GM21360 (cell line): ENCODE results near the gene CAMTA1.

Experiments
- ATAC-seq: cut with Tn5 transposase; IDR thresholded peaks from one replicate; pipeline ENCODE4 v1.9.1; 2021; ENCODE audit warnings: mild to moderate bottlenecking, moderate library complexity; ENCODE audit not compliant: unreplicated experiment

CAMTA1 gene

GRCh38 chr1:6776389-6776788, 8.9 kb upstream of the CAMTA1 start:
- no peak for ATAC-seq

GRCh38 chr1:6776895-6777294, 8.4 kb upstream of the CAMTA1 start:
- ATAC-seq = no peak

- no peak for ATAC-seq
Observed at GRCh38 chr1:6777813-6778212, 7.4 kb upstream of the CAMTA1 start.

GRCh38 chr1:6779089-6779805, 6.0 kb upstream of the CAMTA1 start:
- ATAC-seq = no peak

GRCh38 chr1:6782151-6782550, 3.1 kb upstream of the CAMTA1 start:
- no peak for ATAC-seq

GRCh38 chr1:6783221-6783620, 2.0 kb upstream of the CAMTA1 start:
- ATAC-seq = no peak

- ATAC-seq = peak; percentile 3
Observed at GRCh38 chr1:6783936-6784559, 1.2 kb upstream of the CAMTA1 start.

- peak; percentile 76 for ATAC-seq
Observed at GRCh38 chr1:6784560-6785317, 515 bp upstream of the CAMTA1 start.

- ATAC-seq = no peak
Observed at GRCh38 chr1:6785728-6786505, 663 bp downstream of the CAMTA1 start.

- ATAC-seq = no peak
Observed at GRCh38 chr1:6788946-6789345, 3.7 kb downstream of the CAMTA1 start.

- ATAC-seq = no peak
Observed at GRCh38 chr1:6790146-6790545, 4.9 kb downstream of the CAMTA1 start.

- no peak for ATAC-seq
Observed at GRCh38 chr1:6794164-6794563, 8.9 kb downstream of the CAMTA1 start.

- ATAC-seq = no peak
Observed at GRCh38 chr1:6795203-6795602, 9.9 kb downstream of the CAMTA1 start.

GRCh38 chr1:6795661-6796060, 10.4 kb downstream of the CAMTA1 start:
- ATAC-seq = no peak

- no peak for ATAC-seq
Observed at GRCh38 chr1:6796095-6796494, 10.8 kb downstream of the CAMTA1 start.

- ATAC-seq = no peak
Observed at GRCh38 chr1:6799499-6799898, 14.2 kb downstream of the CAMTA1 start.

- ATAC-seq = no peak
Observed at GRCh38 chr1:6800745-6801144, 15.5 kb downstream of the CAMTA1 start.

GRCh38 chr1:6801199-6801598, 15.9 kb downstream of the CAMTA1 start:
- ATAC-seq = no peak

- no peak for ATAC-seq
Observed at GRCh38 chr1:6801966-6802365, 16.7 kb downstream of the CAMTA1 start.

GRCh38 chr1:6802454-6802853, 17.2 kb downstream of the CAMTA1 start:
- ATAC-seq = no peak

GRCh38 chr1:6802893-6803292, 17.6 kb downstream of the CAMTA1 start:
- no peak for ATAC-seq
